Activated gamma-delta T cell treated with Interleukin-2 at 50 U/mL for 16 hours (primary cell): ENCODE data around the gene CLASP1.
"Not testable (repeated sequence)": the region's sequence is repeated elsewhere in the genome, so short reads cannot be mapped to it uniquely, and the experiment has no call there.

Source experiments
- DNase-seq: peaks from one replicate; pipeline ENCODE4 v3.0.0-alpha.2; 2020

Gene CLASP1

DNA sequence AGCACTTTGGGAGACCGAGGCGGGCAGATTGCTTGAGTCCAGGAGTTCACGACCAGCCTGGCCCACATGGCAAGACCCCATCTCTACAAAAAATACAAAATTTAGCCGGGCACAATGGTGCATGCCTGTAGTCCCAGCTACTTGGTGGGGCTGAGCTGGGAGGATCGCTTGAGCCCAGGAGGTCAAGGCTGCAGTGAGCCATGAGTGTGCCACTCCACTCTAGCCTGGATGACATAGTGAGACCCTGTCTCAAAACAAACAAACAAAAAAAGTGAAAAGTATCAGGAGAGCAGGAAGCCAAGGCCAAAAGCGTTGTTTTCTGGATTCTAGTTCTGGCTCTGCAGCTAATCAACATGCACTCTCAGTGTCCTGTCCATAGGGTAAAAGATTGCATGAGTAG, 10.7 kb upstream of the CLASP1 start:
- no peak for DNase-seq

DNA sequence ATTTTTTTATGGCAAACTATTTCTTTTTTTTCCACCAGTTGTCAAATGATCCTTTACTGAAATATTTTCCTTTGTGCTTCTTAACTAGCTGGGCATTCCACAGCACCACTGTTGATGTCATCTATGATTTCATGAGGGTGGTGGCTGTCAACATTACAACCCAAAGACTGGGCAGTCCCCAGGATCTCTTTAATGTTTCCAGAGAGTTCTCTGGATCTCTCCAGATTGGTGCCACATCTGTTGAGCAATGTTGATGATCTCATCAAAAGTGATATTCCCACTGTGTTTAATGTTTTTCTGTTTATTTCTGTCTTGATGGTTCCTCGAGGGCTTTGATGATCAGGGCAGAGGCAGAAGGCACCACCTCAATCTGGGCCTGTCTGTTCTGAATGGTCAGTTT, 9.1 kb upstream of the CLASP1 start:
- not testable (repeated sequence) for DNase-seq

DNA sequence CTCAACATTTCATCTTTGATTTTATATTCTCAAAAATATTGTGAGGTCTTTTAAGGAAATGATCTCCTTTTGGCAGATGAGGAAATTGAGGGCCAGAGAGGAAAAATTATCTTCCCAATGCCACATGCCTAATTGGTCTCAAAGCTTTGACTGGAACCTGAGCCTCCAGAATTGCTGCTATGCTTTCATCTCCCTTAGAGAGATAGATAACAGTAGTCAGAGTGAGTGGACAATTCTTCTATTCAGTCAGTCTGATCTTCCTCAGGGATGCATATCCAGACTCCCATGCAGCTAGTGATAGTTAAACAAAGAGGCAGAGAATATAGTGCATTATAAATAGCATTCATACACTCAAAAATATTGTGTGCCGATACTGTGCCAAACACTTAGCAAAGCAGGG, 3.8 kb upstream of the CLASP1 start:
- DNase-seq = no peak

DNA sequence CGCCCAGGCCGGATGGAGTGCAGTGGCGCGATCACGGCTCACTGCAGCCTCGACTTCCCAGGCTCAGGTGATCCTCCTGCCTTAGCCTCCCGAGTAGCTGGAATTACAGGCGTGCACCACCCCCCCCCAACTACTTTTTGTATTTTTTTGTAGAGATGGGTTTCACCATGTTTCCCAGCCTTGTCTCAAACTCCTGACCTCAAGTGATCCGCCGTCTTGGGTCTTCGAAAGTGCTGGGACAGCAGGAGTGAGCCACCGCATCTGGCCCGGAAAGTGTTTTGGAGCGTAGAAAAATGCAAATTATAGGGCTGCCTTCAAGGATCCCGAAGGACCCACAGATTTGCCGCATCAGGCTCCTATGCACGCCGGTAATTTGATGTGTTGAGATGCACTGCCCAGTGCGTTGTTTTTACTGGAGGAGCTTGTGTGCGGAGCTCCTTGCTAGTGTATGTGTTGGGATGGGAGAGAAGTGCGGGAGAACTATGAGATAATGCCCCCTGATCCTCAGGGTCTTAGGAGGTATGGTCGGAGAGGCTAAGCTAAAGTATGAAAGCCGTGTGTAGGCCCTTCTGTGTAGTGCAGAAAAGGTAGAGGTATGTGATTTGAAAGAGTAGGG, 1.2 kb upstream of the CLASP1 start:
- no peak for DNase-seq

DNA sequence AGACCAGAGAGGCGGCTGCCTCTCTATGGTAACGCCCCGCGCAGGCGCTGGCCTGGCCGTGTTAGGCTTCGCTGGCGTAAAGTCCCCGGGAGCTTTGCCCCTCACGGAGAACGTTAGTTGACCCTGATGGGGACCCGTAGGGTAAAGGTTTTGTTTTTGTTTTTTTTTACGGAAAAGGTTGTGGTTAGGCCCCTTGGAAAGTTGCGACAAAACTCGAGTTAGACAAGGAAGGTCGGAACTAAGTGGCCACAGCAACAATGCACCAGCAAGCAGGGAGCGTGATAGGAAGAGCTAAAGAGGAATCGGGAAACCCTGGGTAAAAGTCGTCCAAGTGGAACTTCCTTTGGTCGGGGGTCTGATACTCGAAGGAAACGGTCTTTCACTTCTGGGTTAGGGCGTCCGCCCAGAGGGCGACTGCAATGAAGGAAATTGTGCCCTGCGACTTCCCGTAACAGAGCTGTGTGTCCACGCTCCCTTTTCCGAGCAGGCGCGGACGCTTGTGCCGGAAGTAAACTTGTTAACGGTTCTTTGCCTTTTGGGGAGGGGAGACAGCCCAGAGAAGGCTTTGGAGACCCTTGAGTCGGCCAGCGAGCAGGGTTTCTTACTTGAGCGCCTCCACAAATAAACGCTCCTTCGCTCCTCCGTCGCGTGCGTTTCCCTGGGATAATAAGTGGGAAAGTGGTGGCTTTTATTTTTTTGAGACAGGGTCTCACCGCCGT, 493 bp upstream of the CLASP1 start:
- DNase-seq = peak; percentile 96

DNA sequence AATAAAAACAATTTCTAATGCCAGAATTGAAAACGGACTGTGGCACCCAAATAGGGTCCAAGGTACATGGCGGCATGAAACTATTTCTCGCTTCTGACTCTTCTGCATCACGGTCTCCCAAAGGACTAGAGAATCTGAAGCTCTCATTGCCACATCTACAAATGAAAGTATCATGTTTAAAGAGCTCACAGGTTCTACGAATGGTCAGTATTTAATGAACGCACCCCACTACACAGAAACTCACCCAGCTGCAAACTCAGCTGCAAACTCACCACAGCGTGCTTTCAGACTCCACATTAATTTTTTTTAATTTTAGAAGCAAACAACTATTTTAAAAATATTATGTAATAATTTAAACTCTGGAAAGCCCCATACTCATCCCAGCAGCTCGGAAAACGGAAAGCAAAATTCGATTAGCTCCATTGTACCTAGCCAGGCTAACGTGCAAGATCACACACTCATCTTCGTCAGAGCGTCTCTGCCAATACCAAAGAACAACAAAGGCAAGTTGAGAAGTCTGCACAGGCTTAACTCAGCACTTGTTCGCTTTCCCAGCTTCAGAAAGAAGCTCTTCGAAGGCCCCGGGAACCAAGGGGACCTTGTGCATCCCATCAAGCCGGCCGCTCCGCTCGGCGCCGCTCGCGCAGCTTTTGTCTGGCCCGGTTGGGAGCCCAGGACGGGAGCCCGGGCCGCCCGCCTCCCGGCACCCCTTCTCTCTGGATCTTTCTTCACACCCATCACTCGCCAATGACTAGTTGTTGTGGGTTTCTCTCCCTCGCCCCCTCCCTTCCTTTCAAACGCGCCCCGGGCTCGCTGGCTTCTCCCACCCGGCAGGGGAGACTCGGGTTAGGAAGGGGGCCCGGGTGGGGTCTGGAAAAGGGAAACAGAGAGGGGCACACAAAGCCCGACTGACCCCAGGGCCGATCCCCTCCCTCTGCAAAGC, 785 bp downstream of the CLASP1 start:
- peak; percentile 31 for DNase-seq

DNA sequence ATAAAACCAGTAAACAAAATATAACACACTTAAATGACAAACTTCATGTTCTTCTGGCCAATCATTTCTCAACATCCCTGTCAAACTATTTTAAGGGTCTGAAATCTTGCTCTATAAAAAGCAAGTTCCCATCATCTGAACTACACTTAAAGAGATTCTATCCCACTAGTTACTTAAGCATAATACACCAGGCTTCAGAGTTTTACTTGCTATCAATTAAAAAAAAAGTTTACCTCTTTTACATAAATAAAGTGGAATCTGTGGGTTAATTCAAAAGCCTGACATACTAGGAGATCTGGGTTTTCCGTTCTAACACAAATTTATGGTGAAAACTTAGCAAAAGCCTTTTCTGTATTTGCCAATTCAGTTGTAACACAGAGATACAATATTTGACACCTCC, 1.9 kb downstream of the CLASP1 start:
- no peak for DNase-seq

DNA sequence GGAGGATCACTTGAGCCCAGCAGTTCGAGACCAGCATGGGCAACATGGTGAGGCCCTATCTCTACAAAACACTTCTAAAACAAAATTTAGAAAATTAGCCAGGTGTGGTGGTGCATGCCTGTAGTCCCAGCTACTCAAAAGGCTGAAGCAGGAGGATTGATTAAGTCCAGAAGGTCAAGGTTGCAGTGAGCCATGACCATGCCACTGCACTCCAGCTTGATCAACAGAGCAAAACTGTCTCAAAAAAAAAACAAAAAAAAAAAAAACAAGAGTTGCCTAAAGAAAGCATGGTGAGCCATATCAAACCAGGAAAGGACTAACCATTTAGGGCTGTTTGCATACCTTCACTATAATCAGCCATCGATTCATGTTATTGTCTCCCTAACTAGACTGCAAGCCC, 4.5 kb downstream of the CLASP1 start:
- DNase-seq = no peak

DNA sequence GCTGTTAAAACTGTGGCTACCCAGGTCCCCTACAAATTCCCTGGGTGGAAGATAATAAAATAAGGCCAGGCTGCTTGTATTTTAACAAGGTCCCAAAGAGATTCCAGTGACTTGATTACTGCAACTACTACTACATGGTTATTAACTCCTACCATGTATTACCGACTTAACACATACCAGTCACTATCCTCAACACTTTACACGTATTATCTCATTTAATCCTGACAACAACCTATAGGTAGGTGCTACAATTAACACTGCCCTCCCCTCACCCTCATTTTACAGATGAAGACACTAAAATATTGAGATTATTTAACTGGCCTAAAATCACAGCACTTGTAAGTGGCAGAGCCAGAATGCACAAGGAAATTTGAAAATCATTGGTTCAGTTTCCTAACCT, 5.4 kb downstream of the CLASP1 start:
- DNase-seq = no peak

DNA sequence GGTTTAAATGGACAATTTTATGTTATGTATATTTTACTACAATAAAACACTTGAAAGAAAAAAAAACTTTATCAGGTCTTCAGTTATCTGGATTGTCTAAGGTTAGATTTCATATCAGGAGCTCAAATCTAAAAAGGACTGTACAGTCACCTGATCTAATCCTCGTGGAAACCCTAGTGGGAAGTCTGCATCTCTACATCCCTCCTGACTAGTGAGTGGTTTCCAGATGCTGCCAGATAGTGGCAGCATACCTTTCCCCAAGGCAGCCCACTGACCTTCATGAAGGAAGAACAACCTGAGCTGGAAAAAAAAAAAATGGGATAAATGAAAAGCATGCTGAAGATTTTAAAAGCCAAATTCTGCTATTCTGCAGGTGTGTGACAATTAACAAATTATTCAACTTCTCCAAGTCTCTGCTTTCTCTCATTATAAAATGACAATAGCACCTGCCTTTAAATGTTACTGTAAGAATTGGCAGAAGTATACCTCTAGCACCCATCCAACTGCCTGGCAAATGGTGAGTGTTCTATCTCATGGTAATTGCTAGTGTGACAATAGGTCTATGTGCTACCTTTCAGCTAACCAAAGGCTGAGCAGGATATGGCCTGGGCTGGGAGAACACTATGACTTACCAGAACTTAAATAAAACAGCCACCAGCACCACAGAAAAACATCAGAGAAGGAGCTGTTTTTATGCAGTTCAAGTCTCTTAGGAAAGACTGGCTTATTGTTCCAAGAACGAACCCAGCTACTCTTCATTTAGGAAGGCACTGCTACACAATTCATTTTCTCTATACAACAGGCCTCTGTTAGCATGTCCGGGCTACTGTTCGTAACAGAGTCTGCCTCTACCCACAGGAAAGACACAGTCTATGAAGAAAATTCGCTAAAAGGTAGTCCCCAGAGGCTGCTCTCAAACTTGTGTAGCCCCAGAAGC, 8.6 kb downstream of the CLASP1 start:
- DNase-seq = no peak

DNA sequence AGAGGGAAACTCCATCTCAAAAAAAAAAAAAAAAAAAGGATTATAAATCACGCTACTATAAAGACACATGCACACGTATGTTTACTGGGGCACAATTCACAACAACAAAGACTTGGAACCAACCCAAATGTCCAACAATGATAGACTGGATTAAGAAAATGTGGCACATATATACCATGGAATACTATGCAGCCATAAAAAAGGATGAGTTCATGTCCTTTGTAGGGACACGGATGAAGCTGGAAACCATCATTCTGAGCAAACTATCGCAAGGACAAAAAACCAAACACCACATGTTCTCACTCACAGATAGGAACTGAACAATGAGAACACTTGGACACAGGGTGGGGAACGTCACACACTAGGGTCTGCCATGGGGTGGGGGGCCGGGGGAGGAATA, 9.4 kb downstream of the CLASP1 start:
- DNase-seq = not testable (repeated sequence)

DNA sequence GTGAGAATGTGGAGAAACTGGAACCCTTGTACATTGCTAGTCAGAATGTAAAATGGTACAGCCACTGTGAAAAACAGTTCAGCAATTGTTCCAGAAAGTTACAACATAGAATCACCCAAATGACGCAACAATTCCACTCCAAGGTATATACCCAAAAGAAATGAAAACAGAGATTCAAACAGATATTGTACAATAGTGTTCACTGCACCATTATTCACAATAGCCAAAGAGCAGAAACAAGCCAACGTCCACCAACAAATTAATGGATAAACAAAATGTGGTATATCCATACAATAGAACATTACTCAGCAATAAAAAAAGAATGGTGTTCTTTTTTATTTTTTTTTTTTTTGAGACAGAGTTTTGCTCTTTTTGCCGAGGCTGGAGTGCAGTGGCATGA, 10.9 kb downstream of the CLASP1 start:
- DNase-seq = no peak

DNA sequence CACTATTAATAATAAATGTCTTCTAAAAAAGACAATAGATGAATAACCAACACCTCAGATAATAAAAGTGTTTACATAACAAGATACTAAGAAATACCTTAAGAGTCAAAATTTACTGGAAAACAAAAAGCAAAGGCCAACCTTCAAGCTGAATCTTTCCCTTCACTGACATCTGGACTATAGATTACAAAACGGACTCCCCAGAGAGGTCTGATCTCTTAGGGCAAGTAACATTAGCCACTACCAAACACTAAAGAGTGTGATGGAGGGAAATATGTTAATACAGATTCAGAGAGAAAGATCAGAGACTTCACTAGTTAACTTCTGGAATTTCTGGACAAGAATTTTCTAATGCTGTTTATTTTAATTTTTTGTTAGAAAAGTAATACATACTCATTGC, 13.9 kb downstream of the CLASP1 start:
- no peak for DNase-seq

DNA sequence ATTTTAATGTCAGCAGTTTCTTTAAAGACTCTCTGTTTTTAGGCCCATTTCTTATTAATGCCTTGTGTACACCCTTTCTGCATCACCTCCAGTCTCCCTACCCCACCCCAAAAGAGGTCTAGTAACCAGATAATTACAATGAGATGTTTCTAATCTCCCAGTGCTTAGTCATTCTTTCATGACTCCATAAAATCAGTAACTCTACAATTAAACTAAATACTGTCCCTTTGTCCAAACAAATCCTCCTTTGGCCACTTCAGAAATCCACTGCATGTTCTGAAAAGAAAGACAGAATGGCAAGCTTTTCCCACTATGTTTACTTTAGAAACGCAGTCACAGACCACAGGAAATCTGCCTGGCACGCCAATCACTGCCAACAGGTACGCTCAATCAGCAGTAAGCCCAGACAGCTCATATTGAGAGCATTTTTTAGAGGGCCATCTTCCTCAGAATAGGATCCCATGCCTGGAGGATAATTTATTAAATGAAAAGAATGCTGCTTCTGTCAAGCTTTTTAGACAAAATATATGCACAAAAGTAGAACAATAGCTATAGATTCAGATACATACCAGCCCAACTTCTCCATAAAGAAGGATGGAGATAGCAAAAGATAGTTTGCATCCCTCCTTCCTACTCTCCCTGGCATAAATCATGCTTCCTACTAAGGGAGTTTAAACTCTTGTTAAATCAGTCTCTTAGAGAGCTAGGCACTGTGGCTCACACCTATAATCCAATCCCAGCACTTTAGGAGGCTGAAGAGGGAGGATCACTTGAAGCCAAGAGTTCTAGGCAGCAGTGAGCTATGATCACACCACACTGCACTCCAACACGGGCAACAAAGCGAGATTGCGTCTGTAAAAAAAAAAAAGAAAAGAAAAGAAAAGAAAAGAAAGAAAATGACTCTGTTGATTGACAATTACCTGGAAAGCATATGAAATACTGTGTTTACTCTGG, 14.6 kb downstream of the CLASP1 start:
- no peak for DNase-seq

DNA sequence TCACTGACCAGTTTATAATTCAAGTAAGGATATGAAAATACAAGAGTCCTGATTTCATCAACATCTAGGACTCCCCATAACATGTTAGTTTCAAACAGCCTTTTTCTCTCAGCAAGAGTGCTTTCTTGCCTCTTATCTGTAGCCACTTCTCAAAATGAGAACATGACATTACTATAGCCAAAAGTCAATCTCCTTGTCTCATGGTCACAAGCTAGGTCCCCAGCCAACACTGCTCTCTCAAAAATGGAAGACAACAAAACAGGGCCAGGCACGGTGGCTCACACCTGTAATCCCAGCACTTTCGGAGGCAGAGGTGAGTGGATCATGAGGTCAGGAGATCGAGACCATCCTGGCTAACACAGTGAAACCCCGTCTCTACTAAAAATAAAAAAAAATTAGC, 15.8 kb downstream of the CLASP1 start:
- no peak for DNase-seq

DNA sequence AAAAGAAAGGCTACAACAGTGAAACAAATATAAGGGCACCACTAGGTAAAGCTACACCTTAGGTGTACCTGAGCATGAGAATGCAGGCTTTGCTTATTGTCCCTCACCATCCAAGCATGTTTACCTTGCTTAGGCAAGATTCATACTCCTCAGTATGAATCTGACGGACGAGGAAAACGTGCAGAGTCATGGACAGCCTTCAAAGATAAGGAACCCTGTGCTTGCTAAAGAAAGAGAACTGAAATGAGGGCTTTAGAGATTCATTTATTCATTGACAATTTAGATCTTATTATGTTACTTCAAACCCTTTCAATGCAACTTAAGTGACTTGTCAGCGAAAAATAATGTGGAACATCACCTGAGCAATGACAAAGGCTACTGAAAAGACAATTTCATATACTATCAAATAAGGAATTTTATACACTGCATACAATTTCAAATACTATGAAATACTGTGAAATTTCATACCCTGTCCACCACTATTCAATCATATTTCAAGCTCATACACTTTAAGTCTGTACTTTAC, 21.7 kb downstream of the CLASP1 start:
- DNase-seq = no peak

DNA sequence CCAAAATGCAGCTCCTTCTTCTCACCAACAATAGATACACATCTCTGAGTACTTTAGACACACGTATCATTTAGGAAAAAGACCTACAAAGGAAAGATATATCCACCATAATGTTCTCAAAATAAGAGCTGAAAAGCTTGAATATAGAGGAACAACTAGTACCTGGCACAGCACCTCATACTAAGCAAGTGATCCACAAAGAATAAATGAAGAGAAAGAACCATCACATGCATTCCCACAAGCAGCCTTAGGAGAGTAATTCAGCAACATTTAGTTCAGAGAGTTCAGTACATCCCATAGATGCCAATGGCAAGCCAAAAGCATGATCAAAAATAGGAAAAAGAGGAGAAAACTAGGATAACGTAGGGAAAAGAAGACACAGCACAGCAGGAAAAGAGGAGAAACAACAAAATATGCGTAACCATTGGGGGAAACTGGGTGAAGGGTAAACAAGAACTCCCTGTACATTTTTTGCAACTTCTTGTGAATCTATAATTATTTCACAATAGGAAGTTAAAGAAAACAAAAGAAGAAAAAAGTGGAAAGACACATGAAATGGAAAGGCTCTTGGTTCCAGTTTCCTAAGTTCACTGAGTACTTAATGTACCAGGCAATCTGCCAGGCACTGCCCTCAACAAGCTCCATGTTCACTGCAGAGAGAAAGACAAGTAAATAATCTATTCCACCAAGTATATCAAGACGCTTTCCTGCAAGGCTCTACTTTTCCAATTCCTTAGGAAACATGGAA, 22.3 kb downstream of the CLASP1 start:
- DNase-seq = no peak

DNA sequence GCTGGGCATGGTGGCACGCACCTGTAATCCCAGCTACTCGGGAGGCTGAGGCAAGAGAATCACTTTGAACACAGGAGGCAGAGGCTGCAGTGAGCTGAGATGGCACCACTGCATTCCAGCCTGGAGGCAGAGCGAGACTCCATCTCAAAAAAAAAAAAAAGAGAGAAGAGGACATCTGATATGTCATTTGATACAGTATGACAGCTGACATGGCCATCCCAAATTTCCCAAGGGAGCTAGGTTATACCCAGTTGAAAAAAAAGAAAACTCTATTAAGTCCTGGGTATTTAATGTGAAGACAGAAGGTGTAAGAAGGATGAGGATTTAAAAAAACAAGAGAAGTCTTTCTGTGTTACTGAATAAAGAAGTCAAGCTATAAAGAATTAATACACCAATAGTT, 23.3 kb downstream of the CLASP1 start:
- DNase-seq = no peak

DNA sequence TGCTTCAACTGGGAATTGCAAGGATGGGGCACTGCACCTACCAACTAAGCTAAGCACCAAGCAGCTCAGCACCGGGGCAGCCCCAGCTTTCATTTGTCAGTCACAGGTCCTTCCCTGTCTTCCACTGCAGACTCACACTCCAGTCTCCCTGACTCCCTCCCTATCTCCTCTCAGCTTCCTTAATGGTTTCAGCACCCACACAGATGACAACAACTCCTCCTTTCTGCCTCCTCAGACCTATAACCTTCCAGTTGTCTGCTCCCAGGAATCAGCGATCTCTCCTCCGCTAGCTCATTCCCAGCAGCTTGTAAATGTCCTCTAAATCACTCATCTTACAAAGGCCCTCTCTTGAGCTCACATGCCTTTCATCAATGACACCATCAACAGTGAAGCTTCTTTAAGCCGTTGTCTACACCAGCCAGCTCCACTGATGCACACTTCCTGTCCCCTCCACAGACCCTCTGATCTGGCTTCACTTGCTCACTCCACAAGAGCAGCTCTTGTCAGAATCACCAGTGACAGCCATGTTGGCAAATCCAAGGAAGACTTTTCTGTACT, 32.1 kb downstream of the CLASP1 start:
- DNase-seq = peak; percentile 20

DNA sequence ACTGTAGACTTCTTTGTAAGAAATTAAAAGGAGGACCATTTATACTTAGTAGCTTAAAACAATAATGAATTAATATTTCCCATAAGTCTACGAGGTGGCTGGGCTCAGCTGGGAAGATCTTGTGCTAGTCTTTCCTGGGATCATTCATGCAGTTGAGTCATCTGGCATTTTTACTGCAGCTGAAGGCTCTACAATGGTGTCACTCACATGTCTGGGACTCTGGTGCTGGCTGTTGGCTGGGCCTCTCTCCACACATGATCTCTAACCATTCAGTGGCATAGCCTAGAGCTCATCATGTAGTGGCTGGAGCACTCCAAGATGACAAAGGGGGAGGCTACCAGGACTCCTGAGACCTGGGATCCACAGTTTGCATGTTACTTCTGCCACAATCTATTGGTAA, 35.5 kb downstream of the CLASP1 start:
- no peak for DNase-seq
